Ecto neural progenitor cell (in vitro differentiated cells): Measurements from ENCODE around the gene SERPINA5.

Experiments used
- DNase-seq: peaks from one replicate; pipeline ENCODE4 v3.0.0-alpha.2; 2018; ENCODE audit warnings: low spot score

Gene SERPINA5

DNA sequence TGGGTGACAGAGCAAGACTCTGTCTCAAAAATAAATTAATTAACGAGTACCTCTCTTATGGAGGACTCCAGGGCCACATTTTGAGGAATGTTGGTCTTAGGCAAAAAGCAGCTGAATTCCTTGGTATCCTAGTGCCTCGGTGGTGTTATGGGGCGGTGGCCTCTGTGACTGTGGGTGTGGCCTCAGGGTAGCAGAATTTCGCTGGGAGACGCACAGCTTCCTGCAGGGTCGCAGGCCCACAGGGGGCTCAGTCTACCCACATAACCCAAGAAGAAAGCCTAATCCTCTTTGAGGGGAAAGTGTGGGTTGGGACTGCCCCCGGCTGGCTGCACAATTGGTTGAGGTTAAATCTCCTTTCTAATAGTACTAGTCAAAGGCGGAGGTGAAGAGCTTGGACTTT is 31.2 kb upstream of the SERPINA5 start:
- no peak for DNase-seq

DNA sequence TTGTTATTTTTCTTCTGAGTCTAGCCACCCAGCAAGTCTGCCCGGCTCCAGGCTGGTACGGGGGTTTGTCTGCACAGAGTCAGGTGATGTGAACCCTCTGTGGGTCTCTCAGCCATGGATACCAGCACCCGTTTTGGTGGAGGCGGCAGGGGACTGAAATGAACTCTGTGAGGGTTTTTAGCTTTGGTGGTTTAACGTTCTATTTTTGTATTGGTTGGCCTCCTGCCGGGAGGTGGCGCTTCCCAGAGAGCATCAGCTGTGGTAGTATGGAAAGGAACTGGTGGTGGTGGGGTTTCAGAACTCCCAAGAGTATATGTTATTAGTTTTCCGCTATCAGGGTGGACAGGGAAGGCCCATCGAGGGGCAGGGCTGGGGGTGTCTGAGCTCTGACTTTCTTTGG is 25.2 kb upstream of the SERPINA5 start:
- DNase-seq = no peak

DNA sequence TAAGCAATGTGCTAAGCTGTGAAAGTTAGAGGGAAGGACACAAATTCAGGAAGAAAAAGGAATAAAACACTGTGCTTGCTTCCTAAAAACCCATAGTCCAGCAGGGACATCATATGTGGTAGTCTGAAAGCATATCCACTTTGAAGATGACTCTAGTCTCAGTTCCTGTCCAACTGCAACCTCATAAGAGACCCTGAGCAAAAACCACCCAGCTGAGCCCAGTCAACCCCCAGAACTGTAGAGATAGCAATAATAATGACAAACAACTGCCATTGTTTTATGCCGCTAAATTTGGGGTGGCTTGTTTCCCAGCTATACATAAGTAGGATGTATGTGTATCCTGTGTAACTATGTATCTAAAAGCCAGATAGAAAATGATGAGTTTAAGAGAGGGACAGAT is 23.9 kb upstream of the SERPINA5 start:
- DNase-seq = no peak

DNA sequence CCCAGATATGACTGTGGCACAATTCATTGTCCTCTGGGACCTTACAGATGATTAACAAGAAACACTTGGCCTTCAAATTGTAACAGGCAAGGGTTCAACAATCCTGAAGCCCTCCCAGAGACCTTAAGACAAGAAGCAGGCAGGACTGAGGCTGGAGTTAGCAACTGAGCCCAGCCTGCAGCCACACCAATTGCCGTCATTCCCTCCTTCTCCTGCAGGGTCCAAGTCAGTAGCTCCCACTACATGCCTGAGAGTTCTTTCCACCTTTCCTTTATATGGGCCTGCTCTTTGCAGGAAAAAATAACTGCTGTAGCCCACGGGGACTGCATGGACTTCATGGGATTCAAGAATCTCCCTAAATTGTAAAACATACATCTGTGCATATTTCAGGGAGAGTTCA is 22.4 kb upstream of the SERPINA5 start:
- DNase-seq = no peak

GRCh38 chr14:94559638-94560290 is 21.5 kb upstream of the SERPINA5 start:
- DNase-seq = no peak

GRCh38 chr14:94560291-94560665 is 20.9 kb upstream of the SERPINA5 start:
- no peak for DNase-seq

- no peak for DNase-seq
These were observed 20.2 kb upstream of the SERPINA5 start, which contains the start of gene SERPINA4 for GRCh38 chr14:94560751-94561655. TSS of gene SERPINA4 (plus strand) at chr14:94561442. CDS start at chr14:94563483, 2,041 bp downstream.

DNA sequence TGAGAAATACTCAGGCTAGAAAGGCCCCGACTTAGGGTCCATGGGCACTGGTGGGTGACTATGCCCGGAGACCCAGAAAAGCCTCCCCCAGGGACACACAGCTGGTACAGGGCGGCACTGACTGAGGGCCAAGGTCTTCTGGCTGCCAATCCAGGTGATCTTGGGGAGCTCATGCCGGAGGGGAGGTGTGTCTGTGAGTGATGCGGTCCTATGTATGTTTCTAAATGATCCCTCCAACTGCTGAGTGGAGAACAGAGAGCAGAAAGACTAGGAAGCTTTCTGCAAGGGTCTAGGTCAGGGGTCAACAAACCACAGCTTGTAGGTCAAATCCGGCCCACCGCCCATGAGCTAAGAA is 19.6 kb upstream of the SERPINA5 start:
- DNase-seq = no peak

DNA sequence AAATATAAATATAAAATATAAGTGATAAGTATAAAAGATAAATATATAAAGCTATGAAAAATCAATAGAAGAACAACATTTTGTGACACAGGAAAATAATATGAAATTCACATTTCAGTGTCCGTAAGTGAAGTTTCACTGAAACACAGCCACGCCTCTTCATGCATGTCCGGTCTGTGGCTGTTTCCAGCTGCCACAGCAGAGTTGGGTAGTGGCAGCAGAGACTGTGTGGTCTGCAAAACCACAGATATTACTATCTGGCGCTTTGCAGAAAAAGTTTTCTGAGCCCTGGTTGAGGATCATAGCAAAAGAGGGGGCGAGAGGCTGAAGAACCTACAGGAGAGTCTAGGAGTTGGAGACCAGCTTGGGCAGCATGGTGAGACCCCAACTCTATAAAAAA is 19.2 kb upstream of the SERPINA5 start:
- DNase-seq = no peak

DNA sequence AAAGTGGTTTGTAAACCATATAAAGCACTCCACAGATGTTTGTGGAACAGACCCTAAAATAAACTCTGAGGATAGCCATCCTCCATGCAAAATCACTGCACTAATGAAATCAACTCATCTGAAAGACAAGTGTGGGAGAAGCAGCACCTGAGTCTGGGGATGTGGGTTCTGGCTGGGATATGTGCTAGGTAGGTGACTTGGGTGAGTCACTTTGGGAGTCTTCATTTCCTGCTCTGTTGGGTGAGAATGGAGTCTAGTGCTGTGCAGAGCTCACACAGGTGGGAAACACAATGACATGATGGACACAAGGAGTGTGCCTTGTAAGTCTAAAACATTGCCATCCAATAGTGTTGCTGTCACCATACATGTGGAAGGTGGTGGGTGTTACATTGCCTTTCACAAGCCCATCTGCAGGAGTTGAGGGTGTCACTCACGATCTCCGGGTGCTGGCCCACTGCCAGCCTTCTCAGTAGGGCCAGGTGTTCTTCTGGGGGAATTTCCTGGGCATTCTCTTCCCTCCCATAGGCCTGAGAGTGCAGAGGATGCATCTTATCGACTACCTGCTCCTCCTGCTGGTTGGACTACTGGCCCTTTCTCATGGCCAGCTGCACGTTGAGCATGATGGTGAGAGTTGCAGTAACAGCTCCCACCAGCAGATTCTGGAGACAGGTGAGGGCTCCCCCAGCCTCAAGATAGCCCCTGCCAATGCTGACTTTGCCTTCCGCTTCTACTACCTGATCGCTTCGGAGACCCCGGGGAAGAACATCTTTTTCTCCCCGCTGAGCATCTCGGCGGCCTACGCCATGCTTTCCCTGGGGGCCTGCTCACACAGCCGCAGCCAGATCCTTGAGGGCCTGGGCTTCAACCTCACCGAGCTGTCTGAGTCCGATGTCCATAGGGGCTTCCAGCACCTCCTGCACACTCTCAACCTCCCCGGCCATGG is 18.0 kb upstream of the SERPINA5 start:
- DNase-seq = no peak

DNA sequence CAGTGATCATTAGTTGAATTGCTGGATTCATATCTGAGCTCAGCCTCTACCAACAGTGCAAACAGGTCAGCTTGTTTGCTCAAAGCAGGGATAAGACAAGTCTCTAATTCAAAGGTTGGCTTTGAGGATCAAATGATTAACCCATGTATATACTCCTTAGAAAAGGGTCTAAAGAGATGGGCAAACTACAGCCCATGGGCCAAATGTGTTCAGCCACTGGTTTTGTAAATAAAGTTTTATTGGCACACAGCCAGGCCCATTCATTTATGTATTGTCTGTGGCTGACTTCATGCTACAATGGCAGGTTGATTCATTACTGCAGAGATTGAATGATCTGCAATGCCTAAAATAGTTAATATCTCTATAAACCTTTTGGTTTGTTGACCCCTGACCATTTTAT is 16.8 kb upstream of the SERPINA5 start:
- DNase-seq = no peak

GRCh38 chr14:94568186-94568585 is 13.0 kb upstream of the SERPINA5 start:
- no peak for DNase-seq

GRCh38 chr14:94569381-94570001 is 11.7 kb upstream of the SERPINA5 start:
- DNase-seq = no peak

DNA sequence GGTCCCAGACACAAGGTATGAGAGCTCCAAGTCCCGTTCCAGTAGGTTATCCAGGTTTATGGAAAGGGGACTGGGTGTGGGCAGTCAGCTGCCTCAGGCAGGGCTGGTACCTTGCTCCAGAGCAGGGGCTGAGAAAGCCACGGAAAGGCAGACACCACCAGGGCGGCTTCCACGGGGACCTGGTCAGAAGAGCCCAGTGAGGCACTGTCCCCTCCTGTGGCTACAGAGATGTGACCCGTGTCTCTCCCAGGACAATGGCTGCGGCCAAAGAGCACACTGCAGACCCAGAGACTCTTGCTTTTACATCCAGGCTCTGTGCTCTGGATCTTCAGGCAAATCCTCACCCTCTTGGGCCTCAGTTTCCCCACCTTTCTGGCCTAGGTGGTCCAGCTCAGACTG is 11.2 kb upstream of the SERPINA5 start:
- no peak for DNase-seq

DNA sequence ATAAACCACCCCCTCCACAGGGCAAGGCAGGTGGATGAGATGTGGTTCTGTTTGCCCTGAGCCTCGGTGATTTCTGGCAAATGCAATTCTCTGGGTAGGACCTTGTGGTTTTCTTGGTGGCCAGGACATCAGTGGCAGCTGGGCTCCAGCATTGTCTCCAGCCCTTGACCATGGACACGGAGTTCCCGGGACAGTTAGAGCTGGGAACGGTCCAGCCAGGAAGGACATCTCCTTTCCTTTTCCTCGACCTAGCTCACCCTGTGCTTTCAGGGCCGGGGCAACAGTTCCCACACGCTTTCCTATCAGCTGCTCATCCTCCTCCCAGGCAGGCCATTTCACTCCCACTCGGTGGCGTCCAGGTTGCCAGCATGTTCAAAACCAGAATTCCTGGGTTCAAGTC is 10.8 kb upstream of the SERPINA5 start:
- no peak for DNase-seq

DNA sequence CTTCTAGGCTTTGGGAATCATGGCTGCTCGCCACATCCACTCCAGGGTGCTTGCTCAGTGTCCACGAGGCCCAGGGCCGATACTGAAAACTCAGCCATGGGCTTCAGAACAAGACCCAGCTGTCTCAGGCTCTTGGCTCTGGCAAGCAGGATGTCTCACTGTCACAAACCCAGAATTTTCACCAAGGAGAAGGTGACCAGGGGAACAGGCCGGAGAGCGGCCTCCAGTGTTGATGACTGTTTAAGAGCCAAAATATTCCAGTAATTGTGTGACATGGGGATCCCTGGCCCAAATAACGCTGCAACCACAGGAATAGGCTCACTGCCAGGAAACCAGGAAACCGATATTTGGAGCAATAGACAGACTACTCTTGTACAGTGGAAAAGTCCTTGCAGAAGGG is 9.8 kb upstream of the SERPINA5 start:
- DNase-seq = no peak

DNA sequence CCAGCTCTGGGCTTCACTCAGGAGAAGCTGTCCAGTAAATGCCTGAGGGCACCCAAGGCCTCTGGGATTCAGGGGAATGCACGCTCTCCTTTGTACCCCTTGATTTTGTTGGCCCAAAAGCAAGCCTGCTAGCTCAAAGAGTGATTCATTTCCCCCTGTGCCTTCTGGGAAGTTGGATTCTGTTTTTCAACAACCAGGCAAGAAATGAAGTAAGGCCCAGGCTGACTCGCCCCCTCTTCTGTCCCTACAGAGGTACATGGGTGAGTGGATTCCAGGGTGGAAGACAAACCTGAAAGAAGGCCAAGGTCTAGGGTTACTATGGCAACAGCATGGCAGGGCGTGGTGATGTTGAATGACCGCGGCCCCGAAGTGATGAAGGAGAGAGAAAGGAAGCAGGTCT is 9.3 kb upstream of the SERPINA5 start:
- DNase-seq = no peak

DNA sequence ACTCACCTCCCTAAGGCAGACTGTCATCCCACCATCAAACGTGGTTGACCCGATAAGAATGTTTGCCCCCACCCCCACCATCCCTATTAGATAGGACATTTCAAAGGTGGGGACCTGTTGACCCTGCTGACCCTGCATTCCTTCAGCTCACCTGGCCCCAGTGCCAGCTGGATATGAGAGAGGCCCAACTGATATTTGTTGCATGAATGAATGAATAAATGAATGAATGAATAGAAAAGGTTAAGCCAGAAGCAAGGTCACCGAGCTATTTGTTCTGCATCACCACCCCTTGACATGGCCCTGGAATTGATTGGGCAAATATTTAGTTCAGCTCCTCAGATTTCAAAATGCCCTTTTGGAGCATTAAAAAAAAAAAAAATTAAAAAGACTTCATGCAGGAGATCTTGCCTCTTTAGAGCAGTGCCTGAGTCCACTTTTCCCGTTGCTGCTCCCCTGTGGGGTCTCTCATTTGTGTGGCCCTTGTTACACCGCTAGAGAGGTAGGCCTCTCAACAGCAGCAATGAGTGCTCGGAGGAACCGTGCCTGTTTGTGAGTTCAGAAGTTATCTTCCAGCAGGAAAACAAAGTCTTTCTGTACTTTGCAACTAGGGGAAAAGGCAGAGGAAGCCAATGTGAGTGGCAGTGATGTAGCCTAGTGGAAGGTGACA is 8.5 kb upstream of the SERPINA5 start:
- DNase-seq = no peak

DNA sequence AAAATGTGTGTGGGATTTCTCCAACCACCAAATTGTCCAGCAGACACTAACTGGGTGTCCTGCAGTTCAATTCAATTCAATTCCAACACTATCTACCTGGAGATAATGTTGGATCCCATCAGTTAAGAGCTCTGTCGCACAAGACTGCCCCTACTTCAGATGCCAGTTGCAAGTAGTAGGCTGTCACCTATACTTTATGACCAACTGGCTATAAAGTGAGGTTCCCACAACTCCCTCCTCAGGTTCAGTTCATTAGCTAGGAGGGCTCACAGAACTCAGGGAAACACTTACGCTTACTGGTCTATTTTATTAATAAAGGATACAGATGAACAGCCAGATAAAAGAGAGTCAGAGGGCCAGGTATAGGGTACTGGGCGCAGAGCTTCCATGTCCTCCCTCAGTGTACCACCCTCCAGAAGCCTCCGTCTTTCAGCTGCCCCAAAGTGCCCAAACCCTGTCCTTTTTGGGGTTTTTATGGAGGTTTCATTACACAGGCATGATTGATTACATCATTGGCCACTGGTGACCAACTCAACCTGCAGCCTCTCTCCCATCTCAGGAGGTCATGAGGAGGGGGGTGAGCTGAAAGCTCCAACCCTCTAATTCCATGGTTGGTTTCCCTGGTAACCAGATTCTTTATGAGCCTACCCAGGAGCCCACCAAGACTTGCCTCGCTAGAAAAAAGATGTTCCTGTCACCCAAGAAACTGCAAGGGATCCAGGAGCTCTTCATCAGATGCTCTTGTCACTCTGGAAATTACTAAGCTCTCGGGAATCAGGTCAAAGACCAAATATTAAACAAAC is 7.5 kb upstream of the SERPINA5 start:
- DNase-seq = no peak

- no peak for DNase-seq
These were observed 6.9 kb upstream of the SERPINA5 start for GRCh38 chr14:94574336-94574735.
